ENCODE data around the gene PIP4P1.

Gene PIP4P1

GRCh38 chr14:20429801-20430669 lies 31.2 kb downstream of the PIP4P1 start:
- POLR2A ChIA-PET = interaction anchor here (1.2 kb wide), 1 partner anchor 25 kb away, joined by 3 read pairs; the partner anchor contains the start of genes APEX1 and OSGEP
- Histone ChIP-seq H3K4me1 (ENCODE audit: control insufficient read depth, insufficient read depth, low read length) (no peaks in the 10 kb centered on the region), H3K36me3 (ENCODE audit: control insufficient read depth in 2 of 2, insufficient read depth in 1 of 2, low read length in 2 of 2) (no peaks in the 10 kb centered on the region), H3K9me3 (ENCODE audit: control insufficient read depth, insufficient read depth, low read depth, low read length) (no peaks in the 10 kb centered on the region), H3K27ac (ENCODE audit: extremely low read depth, low read depth, low read length) (no peak overlapping the region), H3K4me3 (ENCODE audit: low read depth, low read length) (no peak overlapping the region)
- TF ChIP-seq ZNF112 (tag by site-specific recombination; IDR thresholded peaks at IDR 0.05) = no peak
- TF ChIP-seq ZNF18 (tag by site-specific recombination; IDR thresholded peaks at IDR 0.05) = no peak
- no peak for TF ChIP-seq ZNF175 (tag by site-specific recombination; IDR thresholded peaks at IDR 0.05)
- TF ChIP-seq ZNF48 (tag by site-specific recombination; IDR thresholded peaks at IDR 0.05) = no peak
- TF ChIP-seq ZNF280C (tag by site-specific recombination; IDR thresholded peaks at IDR 0.05) = no peak
- no peak for TF ChIP-seq AEBP2 (tag by site-specific recombination; IDR thresholded peaks at IDR 0.05; ENCODE audit: borderline replicate concordance)
- no peak for TF ChIP-seq ZNF140 (tag by site-specific recombination; IDR thresholded peaks at IDR 0.05)
- TF ChIP-seq ZNF341 (tag by site-specific recombination; IDR thresholded peaks at IDR 0.05; ENCODE audit: low read depth) = no peak
- TF ChIP-seq ZNF202 (tag by site-specific recombination; IDR thresholded peaks at IDR 0.05; ENCODE audit: borderline replicate concordance) = no peak
- TF ChIP-seq ZNF239 (tag by site-specific recombination; IDR thresholded peaks at IDR 0.05) = no peak
- TF ChIP-seq ZNF274 (IDR thresholded peaks at IDR 0.05; ENCODE audit: low read length) = no peak
- no peak for TF ChIP-seq ZNF274 (tag by site-specific recombination; IDR thresholded peaks at IDR 0.05; ENCODE audit: borderline replicate concordance)
- TF ChIP-seq ZNF510 (tag by site-specific recombination; IDR thresholded peaks at IDR 0.05; ENCODE audit: insufficient replicate concordance) = no peak
- TF ChIP-seq ZNF791 (tag by site-specific recombination; IDR thresholded peaks at IDR 0.05) = no peak
- no peak for TF ChIP-seq ZBTB7A (tag by site-specific recombination; IDR thresholded peaks at IDR 0.05; ENCODE audit: low read depth)
- no peak for TF ChIP-seq OSR2 (tag by site-specific recombination; IDR thresholded peaks at IDR 0.05)
- no peak for TF ChIP-seq ZNF302 (tag by site-specific recombination; IDR thresholded peaks at IDR 0.05; ENCODE audit: low read depth)
- no peak for TF ChIP-seq PBX3 (CRISPR knock-in tag; IDR thresholded peaks at IDR 0.05)
- no peak for TF ChIP-seq TCF7L2 (IDR thresholded peaks at IDR 0.05; ENCODE audit: borderline replicate concordance, low read depth, low read length)
- CTCF ChIA-PET = interaction anchor here (2.4 kb wide), 1 partner anchor 14 kb away, joined by 11 read pairs; no protein-coding TSS in a partner anchor
